ENCODE measurements around the gene UBXN6.

The UBXN6 gene

GRCh38 chr19:4409123-4409933, 48.3 kb downstream of the UBXN6 start:
- H3K27me3 ChIP-seq (ENCODE audit: insufficient read depth, poor library complexity, severe bottlenecking): no peaks in the 10 kb centered on the region
- H3K4me3 ChIP-seq (replicated peaks; ENCODE audit: insufficient read depth, low read length): no peak overlapping the region
- 0 out of 2 replicates have a peak, but pooled peaks have one; percentile 27 for TF ChIP-seq POLR2AphosphoS5 (IDR thresholded peaks at IDR 0.05; ENCODE audit: low read depth)
- TF ChIP-seq GABPA (IDR thresholded peaks at IDR 0.05; ENCODE audit: low read depth): no peak
- TF ChIP-seq SPI1 (IDR thresholded peaks at IDR 0.05; ENCODE audit: borderline replicate concordance, low read depth): no peak
- DNase-seq (ENCODE audit: low read depth in 1 of 2, low spot score in 1 of 2): no peak
- H3K27ac ChIP-seq (replicated peaks): no peak overlapping the region

DNA sequence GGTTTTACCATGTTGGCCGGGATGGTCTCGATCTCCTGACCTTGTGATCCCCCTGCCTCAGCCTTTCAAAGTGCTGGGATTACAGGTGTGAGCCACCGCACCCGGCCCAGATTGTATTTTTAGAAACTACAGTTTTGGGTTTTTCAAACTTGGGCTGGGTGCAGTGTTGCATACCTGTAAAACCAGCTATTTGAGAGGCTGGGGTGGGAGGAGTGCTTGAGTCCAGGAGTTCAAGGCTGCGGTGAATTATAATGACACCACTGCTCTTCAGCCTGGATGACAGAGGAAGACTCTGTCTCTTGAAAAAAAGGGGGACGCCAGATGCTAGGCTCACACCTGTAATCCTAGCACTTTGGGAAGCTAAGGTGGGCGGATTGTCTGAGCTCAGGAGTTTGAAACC, 51.0 kb downstream of the UBXN6 start:
- Histone ChIP-seq H3K4me3 (replicated peaks; ENCODE audit: insufficient read depth, low read length) (no peak overlapping the region), H3K27ac (replicated peaks) (no peak overlapping the region), H3K27me3 (ENCODE audit: insufficient read depth, poor library complexity, severe bottlenecking) (no peaks in the 10 kb centered on the region)
- no peak for DNase-seq (ENCODE audit: low read depth in 1 of 2, low spot score in 1 of 2)
- TF ChIP-seq POLR2AphosphoS5 (IDR thresholded peaks at IDR 0.05; ENCODE audit: low read depth): no peak
- no peak for TF ChIP-seq SPI1 (IDR thresholded peaks at IDR 0.05; ENCODE audit: borderline replicate concordance, low read depth)
- TF ChIP-seq, protein P1, sequence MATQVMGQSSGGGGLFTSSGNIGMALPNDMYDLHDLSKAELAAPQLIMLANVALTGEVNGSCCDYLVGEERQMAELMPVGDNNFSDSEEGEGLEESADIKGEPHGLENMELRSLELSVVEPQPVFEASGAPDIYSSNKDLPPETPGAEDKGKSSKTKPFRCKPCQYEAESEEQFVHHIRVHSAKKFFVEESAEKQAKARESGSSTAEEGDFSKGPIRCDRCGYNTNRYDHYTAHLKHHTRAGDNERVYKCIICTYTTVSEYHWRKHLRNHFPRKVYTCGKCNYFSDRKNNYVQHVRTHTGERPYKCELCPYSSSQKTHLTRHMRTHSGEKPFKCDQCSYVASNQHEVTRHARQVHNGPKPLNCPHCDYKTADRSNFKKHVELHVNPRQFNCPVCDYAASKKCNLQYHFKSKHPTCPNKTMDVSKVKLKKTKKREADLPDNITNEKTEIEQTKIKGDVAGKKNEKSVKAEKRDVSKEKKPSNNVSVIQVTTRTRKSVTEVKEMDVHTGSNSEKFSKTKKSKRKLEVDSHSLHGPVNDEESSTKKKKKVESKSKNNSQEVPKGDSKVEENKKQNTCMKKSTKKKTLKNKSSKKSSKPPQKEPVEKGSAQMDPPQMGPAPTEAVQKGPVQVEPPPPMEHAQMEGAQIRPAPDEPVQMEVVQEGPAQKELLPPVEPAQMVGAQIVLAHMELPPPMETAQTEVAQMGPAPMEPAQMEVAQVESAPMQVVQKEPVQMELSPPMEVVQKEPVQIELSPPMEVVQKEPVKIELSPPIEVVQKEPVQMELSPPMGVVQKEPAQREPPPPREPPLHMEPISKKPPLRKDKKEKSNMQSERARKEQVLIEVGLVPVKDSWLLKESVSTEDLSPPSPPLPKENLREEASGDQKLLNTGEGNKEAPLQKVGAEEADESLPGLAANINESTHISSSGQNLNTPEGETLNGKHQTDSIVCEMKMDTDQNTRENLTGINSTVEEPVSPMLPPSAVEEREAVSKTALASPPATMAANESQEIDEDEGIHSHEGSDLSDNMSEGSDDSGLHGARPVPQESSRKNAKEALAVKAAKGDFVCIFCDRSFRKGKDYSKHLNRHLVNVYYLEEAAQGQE (IDR thresholded peaks at IDR 0.05; ENCODE audit: insufficient replicate concordance, low read depth): no peak
- no peak for TF ChIP-seq GABPA (IDR thresholded peaks at IDR 0.05; ENCODE audit: low read depth)

DNA sequence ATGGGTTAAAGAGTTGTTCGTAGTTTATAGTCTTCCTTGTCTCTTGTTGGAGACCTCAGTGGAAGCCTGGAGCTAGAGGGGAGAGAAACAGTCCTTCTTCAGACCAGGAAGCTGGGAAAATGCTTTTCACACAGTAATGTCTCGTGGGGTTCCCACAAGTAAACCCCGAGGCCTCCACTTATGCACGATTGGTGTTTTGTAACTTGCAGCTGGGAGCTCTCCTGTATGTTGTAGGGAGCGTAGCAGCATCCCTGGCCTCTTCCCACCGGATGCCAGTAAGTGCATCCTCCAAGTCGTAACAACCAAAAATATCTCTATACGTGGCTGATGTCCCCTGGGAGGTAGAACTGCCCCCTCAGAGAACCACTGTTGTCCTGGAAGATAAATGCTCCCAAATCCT, 51.6 kb downstream of the UBXN6 start:
- Histone ChIP-seq H3K27ac (replicated peaks) (no peak overlapping the region), H3K27me3 (ENCODE audit: insufficient read depth, poor library complexity, severe bottlenecking) (no peaks in the 10 kb centered on the region)
- DNase-seq (ENCODE audit: low read depth in 1 of 2, low spot score in 1 of 2): no peak

DNA sequence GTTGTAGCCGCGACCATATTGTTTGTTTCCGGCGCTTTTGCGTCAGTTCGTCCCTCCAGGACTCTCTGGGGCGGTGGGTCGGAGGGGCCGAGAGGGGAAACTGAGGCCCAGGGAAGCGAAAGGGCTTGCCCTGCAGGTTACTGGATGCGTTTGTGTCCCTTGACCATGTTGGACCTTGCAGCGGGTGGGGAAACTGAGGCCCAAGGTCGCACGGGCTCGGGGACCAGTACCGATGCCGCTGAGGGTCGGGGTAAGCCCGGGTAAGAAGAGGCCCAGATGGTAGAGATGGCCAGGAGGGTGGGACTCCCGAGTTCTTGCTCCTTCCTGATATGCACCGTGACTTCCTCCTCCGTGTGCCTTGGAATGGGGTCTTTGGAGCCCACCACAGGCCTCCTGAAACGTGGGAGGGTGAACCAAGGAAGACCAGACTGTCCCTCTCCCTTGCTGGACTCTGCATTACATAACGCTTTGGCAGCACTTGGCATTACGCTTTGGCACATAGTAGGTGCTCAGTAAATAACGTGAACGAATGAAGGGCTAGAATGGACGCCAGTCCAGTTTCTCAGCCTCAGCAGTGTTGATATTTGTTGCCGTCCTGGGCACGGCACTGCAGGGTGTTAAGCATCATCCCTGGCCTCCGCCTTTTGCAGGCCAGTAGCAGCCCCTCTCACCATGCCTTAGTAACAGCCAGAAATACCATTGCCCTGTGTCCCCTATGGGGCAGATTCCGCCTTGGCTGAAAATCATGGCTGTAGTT, 54.4 kb downstream of the UBXN6 start:
- Histone ChIP-seq H3K27me3 (ENCODE audit: insufficient read depth, poor library complexity, severe bottlenecking) (no peaks in the 10 kb centered on the region), H3K4me3 (replicated peaks; ENCODE audit: insufficient read depth, low read length) (peak overlapping the region; percentile 93), H3K27ac (replicated peaks) (peak overlapping the region; percentile 89)
- peak in 1 of 2 experiments; percentile 21 for DNase-seq (ENCODE audit: low read depth in 1 of 2, low spot score in 1 of 2)
- TF ChIP-seq GABPA (IDR thresholded peaks at IDR 0.05; ENCODE audit: low read depth) (no peak), POLR2AphosphoS5 (IDR thresholded peaks at IDR 0.05; ENCODE audit: low read depth) (peak; percentile 50)

More for the DNA sequence above, 51.6 kb downstream of the UBXN6 start:
- TF ChIP-seq CTCF (IDR thresholded peaks at IDR 0.05; ENCODE audit: insufficient read depth, low read length): no peak
- no peak for TF ChIP-seq SPI1 (IDR thresholded peaks at IDR 0.05; ENCODE audit: borderline replicate concordance, low read depth)
- H3K4me3 ChIP-seq (replicated peaks; ENCODE audit: insufficient read depth, low read length): no peak overlapping the region

- H3K27ac ChIP-seq (replicated peaks): peak within 1 kb of the TSS; percentile 89
- no peak for TF ChIP-seq POLR2AphosphoS5 (IDR thresholded peaks at IDR 0.05; ENCODE audit: low read depth)
- no peak for TF ChIP-seq GABPA (IDR thresholded peaks at IDR 0.05; ENCODE audit: low read depth)
- no peak for TF ChIP-seq CTCF (IDR thresholded peaks at IDR 0.05; ENCODE audit: insufficient read depth, low read length)
- TF ChIP-seq SPI1 (IDR thresholded peaks at IDR 0.05; ENCODE audit: borderline replicate concordance, low read depth): no peak
- TF ChIP-seq, protein P1 (IDR thresholded peaks at IDR 0.05; ENCODE audit: insufficient replicate concordance, low read depth): no peak
Observed at GRCh38 chr19:4402171-4403004, 55.2 kb downstream of the UBXN6 start, which contains the start of gene CHAF1A. TSS of gene CHAF1A (plus strand) at chr19:4402640. CDS start at chr19:4402763, 123 bp downstream.

More at GRCh38 chr19:4402171-4403004, 55.2 kb downstream of the UBXN6 start, which contains the start of gene CHAF1A:
- DNase-seq (ENCODE audit: low read depth in 1 of 2, low spot score in 1 of 2): peak; percentile 100
- Histone ChIP-seq H3K4me3 (replicated peaks; ENCODE audit: insufficient read depth, low read length) (peak within 1 kb of the TSS; percentile 93), H3K27me3 (ENCODE audit: insufficient read depth, poor library complexity, severe bottlenecking) (no peaks in the 10 kb centered on the region)
